ENCODE data around the gene LRRIQ1.

- TF ChIP-seq CTCF (IDR thresholded peaks at IDR 0.05 in 8 of 11, conservative IDR thresholded peaks at IDR 0.05 in 3 of 11), result no peak
- no peak for TF ChIP-seq POLR2A (IDR thresholded peaks at IDR 0.05)
- no peak for TF ChIP-seq POLR2AphosphoS5 (IDR thresholded peaks at IDR 0.05)
Observed at GRCh38 chr12:85253853-85254252, 217.7 kb downstream of the LRRIQ1 start.
